CD4-positive, alpha-beta T cell treated with Interleukin-17A for 1 hour (primary cell): ENCODE results near the gene PPP1CB.
"Not testable (repeated sequence)": the region's sequence is repeated elsewhere in the genome, so short reads cannot be mapped to it uniquely, and the experiment has no call there.

Source experiments
- DNase-seq: peaks from one replicate; pipeline ENCODE4 v3.0.0-alpha.2; 2020

The PPP1CB gene

GRCh38 chr2:28751252-28751955 is at the start of gene PPP1CB:
Gene PPP1CB (plus strand): TSS chr2:28751830. CDS start chr2:28752125, 295 bp downstream.
- peak; percentile 97 for DNase-seq

GRCh38 chr2:28702415-28702861 is 49.2 kb upstream of the PPP1CB start:
- DNase-seq = no peak

GRCh38 chr2:28702878-28703277 is 48.8 kb upstream of the PPP1CB start:
- no peak for DNase-seq

GRCh38 chr2:28704621-28705020 is 47.0 kb upstream of the PPP1CB start:
- DNase-seq = no peak

GRCh38 chr2:28705751-28706440 is 45.7 kb upstream of the PPP1CB start:
- no peak for DNase-seq

GRCh38 chr2:28707592-28707991 is 44.0 kb upstream of the PPP1CB start:
- no peak for DNase-seq

GRCh38 chr2:28709101-28709500 is 42.5 kb upstream of the PPP1CB start:
- DNase-seq = no peak

- no peak for DNase-seq
These were observed 41.1 kb upstream of the PPP1CB start for GRCh38 chr2:28710545-28710944.

- DNase-seq = no peak
These were observed 37.9 kb upstream of the PPP1CB start for GRCh38 chr2:28713577-28714298.

- peak; percentile 43 for DNase-seq
These were observed 35.3 kb upstream of the PPP1CB start for GRCh38 chr2:28716265-28716865.

- peak; percentile 23 for DNase-seq
These were observed 34.3 kb upstream of the PPP1CB start for GRCh38 chr2:28717339-28717758.

GRCh38 chr2:28720345-28720744 is 31.3 kb upstream of the PPP1CB start:
- no peak for DNase-seq

GRCh38 chr2:28721601-28722191 is 29.9 kb upstream of the PPP1CB start:
- no peak for DNase-seq

- DNase-seq = no peak
These were observed 26.5 kb upstream of the PPP1CB start for GRCh38 chr2:28725021-28725711.

- DNase-seq = no peak
These were observed 25.5 kb upstream of the PPP1CB start for GRCh38 chr2:28726177-28726576.

- no peak for DNase-seq
These were observed 21.9 kb upstream of the PPP1CB start for GRCh38 chr2:28729698-28730097.

GRCh38 chr2:28730641-28731146 is 20.9 kb upstream of the PPP1CB start:
- DNase-seq = no peak

GRCh38 chr2:28735511-28735910 is 16.1 kb upstream of the PPP1CB start:
- DNase-seq = no peak

- DNase-seq = no peak
These were observed 15.6 kb upstream of the PPP1CB start for GRCh38 chr2:28736034-28736433.

GRCh38 chr2:28737655-28738054 is 14.0 kb upstream of the PPP1CB start:
- no peak for DNase-seq

GRCh38 chr2:28742619-28743018 is 9.0 kb upstream of the PPP1CB start:
- not testable (repeated sequence) for DNase-seq

- no peak for DNase-seq
These were observed 6.4 kb upstream of the PPP1CB start for GRCh38 chr2:28745225-28745624.
